ENCODE results near the gene MBNL2.

The MBNL2 gene

DNA sequence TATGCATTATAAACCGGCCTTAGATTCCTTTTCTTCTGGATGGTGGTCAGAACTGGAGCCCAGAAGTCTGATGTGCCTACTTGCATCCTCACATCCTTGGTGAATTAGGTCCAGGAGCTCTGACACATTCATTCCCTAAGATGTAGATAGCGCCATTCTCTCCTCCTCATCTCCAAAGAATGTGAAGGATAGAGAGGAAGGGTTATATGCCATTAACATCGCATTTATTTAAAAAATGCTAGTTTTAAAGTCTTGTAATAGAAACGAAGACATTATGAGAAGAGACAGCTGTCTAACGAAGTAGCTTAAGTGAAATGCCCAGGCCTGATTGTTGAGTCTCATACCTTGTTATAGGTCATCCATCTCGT lies 9.7 kb downstream of the MBNL2 start:
- TF ChIP-seq, protein P1, sequence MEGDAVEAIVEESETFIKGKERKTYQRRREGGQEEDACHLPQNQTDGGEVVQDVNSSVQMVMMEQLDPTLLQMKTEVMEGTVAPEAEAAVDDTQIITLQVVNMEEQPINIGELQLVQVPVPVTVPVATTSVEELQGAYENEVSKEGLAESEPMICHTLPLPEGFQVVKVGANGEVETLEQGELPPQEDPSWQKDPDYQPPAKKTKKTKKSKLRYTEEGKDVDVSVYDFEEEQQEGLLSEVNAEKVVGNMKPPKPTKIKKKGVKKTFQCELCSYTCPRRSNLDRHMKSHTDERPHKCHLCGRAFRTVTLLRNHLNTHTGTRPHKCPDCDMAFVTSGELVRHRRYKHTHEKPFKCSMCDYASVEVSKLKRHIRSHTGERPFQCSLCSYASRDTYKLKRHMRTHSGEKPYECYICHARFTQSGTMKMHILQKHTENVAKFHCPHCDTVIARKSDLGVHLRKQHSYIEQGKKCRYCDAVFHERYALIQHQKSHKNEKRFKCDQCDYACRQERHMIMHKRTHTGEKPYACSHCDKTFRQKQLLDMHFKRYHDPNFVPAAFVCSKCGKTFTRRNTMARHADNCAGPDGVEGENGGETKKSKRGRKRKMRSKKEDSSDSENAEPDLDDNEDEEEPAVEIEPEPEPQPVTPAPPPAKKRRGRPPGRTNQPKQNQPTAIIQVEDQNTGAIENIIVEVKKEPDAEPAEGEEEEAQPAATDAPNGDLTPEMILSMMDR (IDR thresholded peaks at IDR 0.05; ENCODE audit: low read depth, low read length, poor library complexity, severe bottlenecking) = no peak
- no peak for TF ChIP-seq EZH2phosphoT487 (IDR thresholded peaks at IDR 0.05; ENCODE audit: borderline replicate concordance, low read length)
- no peaks in the 10 kb centered on the region for H3K27me3 ChIP-seq (ENCODE audit: control insufficient read depth, low read length)
- H3F3A ChIP-seq (ENCODE audit: control insufficient read depth, insufficient read depth) = no peaks in the 10 kb centered on the region
- H3K4me3 ChIP-seq (ENCODE audit: low read length) = no peak overlapping the region
- H3K27ac ChIP-seq (ENCODE audit: low read depth, low read length) = no peak overlapping the region
- no peak overlapping the region for H3K4me2 ChIP-seq (ENCODE audit: low read length)
- no peaks in the 10 kb centered on the region; the same call in 1 of the 2 replicates for H4K20me1 ChIP-seq (ENCODE audit: control insufficient read depth, insufficient read depth, low read depth, low read length)
- peaks cover 11% of the 10 kb centered on the region for H3K4me1 ChIP-seq (ENCODE audit: control insufficient read depth, low read length)
- H3K9me3 ChIP-seq (ENCODE audit: control insufficient read depth, insufficient read depth, low read length) = no peaks in the 10 kb centered on the region
- H3K79me2 ChIP-seq (ENCODE audit: control insufficient read depth, low read length) = peaks cover 50% of the 10 kb centered on the region
- H3K36me3 ChIP-seq (ENCODE audit: control insufficient read depth, low read length) = no peaks in the 10 kb centered on the region
- H3K9me2 ChIP-seq (replicated peaks; ENCODE audit: control insufficient read depth, low read length) = no peaks in the 10 kb centered on the region

DNA sequence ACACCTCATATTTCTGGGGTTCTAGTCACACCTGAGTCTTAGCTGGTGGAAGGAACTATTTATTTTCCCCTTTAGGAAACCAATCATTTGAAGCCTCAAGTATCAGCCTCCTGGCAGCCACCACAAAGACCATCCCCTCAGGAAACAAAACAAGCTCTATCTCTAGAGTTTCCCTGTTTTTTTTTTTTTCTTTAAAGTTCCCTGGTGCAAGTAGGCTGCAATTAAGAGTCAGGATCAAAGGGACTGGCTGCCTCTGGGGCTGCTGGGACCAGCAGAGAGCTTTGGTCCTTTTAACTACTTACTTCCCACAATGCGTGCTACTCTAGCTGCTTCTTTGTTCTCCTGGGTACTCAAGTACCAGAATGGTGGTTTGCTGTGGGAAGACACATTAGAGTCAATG lies 11.4 kb downstream of the MBNL2 start:
- no peak for TF ChIP-seq EZH2phosphoT487 (IDR thresholded peaks at IDR 0.05; ENCODE audit: borderline replicate concordance, low read length)
- TF ChIP-seq, protein P1 (IDR thresholded peaks at IDR 0.05; ENCODE audit: low read depth, low read length, poor library complexity, severe bottlenecking) = no peak
- Histone ChIP-seq H3K9me3 (ENCODE audit: control insufficient read depth, insufficient read depth, low read length) (no peaks in the 10 kb centered on the region), H3K4me3 (ENCODE audit: low read length) (no peak overlapping the region), H3K79me2 (ENCODE audit: control insufficient read depth, low read length) (peaks cover 37% of the 10 kb centered on the region), H3F3A (ENCODE audit: control insufficient read depth, insufficient read depth) (no peaks in the 10 kb centered on the region), H3K27me3 (ENCODE audit: control insufficient read depth, low read length) (no peaks in the 10 kb centered on the region), H3K4me2 (ENCODE audit: low read length) (no peak overlapping the region), H4K20me1 (ENCODE audit: control insufficient read depth, insufficient read depth, low read depth, low read length) (no peaks in the 10 kb centered on the region), H3K36me3 (ENCODE audit: control insufficient read depth, low read length) (no peaks in the 10 kb centered on the region), H3K4me1 (ENCODE audit: control insufficient read depth, low read length) (no peaks in the 10 kb centered on the region), H3K27ac (ENCODE audit: low read depth, low read length) (no peak overlapping the region), H3K9me2 (replicated peaks; ENCODE audit: control insufficient read depth, low read length) (no peaks in the 10 kb centered on the region)

DNA sequence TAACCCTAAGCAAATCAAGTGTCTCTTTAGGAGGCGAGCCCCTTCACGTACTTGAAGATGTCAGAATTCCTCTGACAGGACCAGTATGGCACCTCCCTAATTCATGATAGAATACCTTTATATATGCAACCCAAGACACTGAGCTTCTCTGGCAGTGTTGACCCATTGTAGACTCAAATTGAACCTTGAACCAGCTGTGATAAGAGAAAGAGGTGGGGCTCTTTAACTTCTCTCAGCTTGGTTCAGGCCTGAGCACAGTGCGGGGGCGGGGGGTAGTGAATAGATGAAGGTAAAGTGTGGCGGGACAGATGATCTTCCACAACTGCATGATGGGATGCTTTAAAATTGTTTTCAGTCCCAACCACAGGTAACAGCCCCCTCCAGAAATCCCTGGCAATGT lies 12.1 kb downstream of the MBNL2 start:
- Histone ChIP-seq H3K4me2 (ENCODE audit: low read length) (no peak overlapping the region), H4K20me1 (ENCODE audit: control insufficient read depth, insufficient read depth, low read depth, low read length) (no peaks in the 10 kb centered on the region), H3F3A (ENCODE audit: control insufficient read depth, insufficient read depth) (no peaks in the 10 kb centered on the region), H3K27me3 (ENCODE audit: control insufficient read depth, low read length) (no peaks in the 10 kb centered on the region), H3K27ac (ENCODE audit: low read depth, low read length) (no peak overlapping the region), H3K79me2 (ENCODE audit: control insufficient read depth, low read length) (peaks cover 34% of the 10 kb centered on the region), H3K9me3 (ENCODE audit: control insufficient read depth, insufficient read depth, low read length) (no peaks in the 10 kb centered on the region), H3K9me2 (replicated peaks; ENCODE audit: control insufficient read depth, low read length) (no peaks in the 10 kb centered on the region), H3K4me1 (ENCODE audit: control insufficient read depth, low read length) (no peaks in the 10 kb centered on the region), H3K4me3 (ENCODE audit: low read length) (no peak overlapping the region), H3K36me3 (ENCODE audit: control insufficient read depth, low read length) (no peaks in the 10 kb centered on the region)
- no peak for TF ChIP-seq EZH2phosphoT487 (IDR thresholded peaks at IDR 0.05; ENCODE audit: borderline replicate concordance, low read length)
- TF ChIP-seq, protein P1 (IDR thresholded peaks at IDR 0.05; ENCODE audit: low read depth, low read length, poor library complexity, severe bottlenecking) = no peak

DNA sequence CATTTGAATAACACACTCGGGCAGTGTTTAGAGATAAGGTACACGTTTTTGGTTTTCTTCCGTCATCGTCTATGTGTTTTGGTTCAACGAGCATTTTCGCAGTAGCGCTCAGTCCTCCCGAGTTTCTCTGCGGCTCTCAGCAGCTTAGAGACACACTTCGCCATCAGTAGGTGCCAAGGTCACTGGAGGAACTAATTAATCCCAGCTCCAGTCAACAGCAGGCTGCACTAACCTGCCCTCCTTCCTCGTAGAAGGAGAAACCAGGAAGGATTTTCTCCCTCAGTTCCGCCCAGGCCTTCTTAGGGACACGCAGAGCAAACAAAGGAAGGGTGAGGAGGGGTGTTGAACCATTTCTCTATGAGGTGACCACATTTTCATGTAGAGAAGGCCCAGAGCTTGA lies 12.6 kb downstream of the MBNL2 start:
- Histone ChIP-seq H3K36me3 (ENCODE audit: control insufficient read depth, low read length) (no peaks in the 10 kb centered on the region), H3K9me3 (ENCODE audit: control insufficient read depth, insufficient read depth, low read length) (no peaks in the 10 kb centered on the region), H3K9me2 (replicated peaks; ENCODE audit: control insufficient read depth, low read length) (no peaks in the 10 kb centered on the region), H3K27me3 (ENCODE audit: control insufficient read depth, low read length) (no peaks in the 10 kb centered on the region), H3K27ac (ENCODE audit: low read depth, low read length) (no peak overlapping the region), H4K20me1 (ENCODE audit: control insufficient read depth, insufficient read depth, low read depth, low read length) (no peaks in the 10 kb centered on the region), H3F3A (ENCODE audit: control insufficient read depth, insufficient read depth) (no peaks in the 10 kb centered on the region), H3K4me1 (ENCODE audit: control insufficient read depth, low read length) (no peaks in the 10 kb centered on the region), H3K4me3 (ENCODE audit: low read length) (no peak overlapping the region), H3K4me2 (ENCODE audit: low read length) (no peak overlapping the region), H3K79me2 (ENCODE audit: control insufficient read depth, low read length) (peaks cover 33% of the 10 kb centered on the region)
- TF ChIP-seq, protein P1 (IDR thresholded peaks at IDR 0.05; ENCODE audit: low read depth, low read length, poor library complexity, severe bottlenecking) = no peak
- no peak for TF ChIP-seq EZH2phosphoT487 (IDR thresholded peaks at IDR 0.05; ENCODE audit: borderline replicate concordance, low read length)

Data from DOHH2 (cell line).